Thoracic aorta (tissue), 2 donors: ENCODE data around the gene P4HB. TPM values are rescaled to one million over a fixed set of nuclear protein-coding genes. Genes with fewer than 3 reads are reported as not detected.

ENCODE experiments used
- ATAC-seq: fragments of 150-250 bp; one replicate; pipeline ENCODE4 v1.8.0; 2017; ENCODE audit warnings: low read depth; ENCODE audit not compliant: insufficient number of reproducible peaks, low FRiP score
- DNase-seq: peaks from one replicate; pipeline ENCODE4 v3.0.0-alpha.2; 2020; ENCODE audit warnings: low spot score
- H3K27ac ChIP-seq, 2 donors: fragments of 200-600 bp; sonication (generic); 1 replicate in 1 of 2; 2 replicates in 1 of 2; pipeline ENCODE4 v1.5.1; 2016; ENCODE audit warnings: mild to moderate bottlenecking in 2 of 2, moderate library complexity in 2 of 2
- H3K27me3 ChIP-seq: fragments of 200-600 bp; sonication (generic); replicated peaks from 2 replicates; pipeline ENCODE4 v1.6.0; 2016; ENCODE audit warnings: mild to moderate bottlenecking; ENCODE audit not compliant: insufficient read depth
- H3K36me3 ChIP-seq: fragments of 200-600 bp; sonication (generic); one replicate; pipeline ENCODE4 v1.5.1; 2016
- H3K4me1 ChIP-seq, 2 donors: fragments of 200-600 bp; sonication (generic); 1 replicate in 1 of 2; 2 replicates in 1 of 2; pipeline versions ENCODE4 v1.5.1 to v1.6.0; 2016; ENCODE audit warnings: low read depth in 2 of 2, mild to moderate bottlenecking in 1 of 2; ENCODE audit not compliant: control insufficient read depth in 1 of 2
- H3K4me3 ChIP-seq: fragments of 200-600 bp; sonication (generic); 2 replicates; pipeline ENCODE4 v1.5.1; 2016; ENCODE audit warnings: mild to moderate bottlenecking
- H3K9me3 ChIP-seq: fragments of 200-600 bp; sonication (generic); 2 replicates; pipeline ENCODE4 v1.5.1; 2016
- total RNA-seq, 2 donors: library from RNA; depleted of rRNA; stranded (reverse); fragments of >200 nt; gene quantifications; one replicate each; pipeline versions ENCODE4 v1.1.0 to v1.2.3, GENCODE V29; 2016
- TF ChIP-seq, protein P1 (sequence below): fragments of 200-600 bp; sonication (generic); IDR thresholded peaks from one replicate; pipeline ENCODE4 v1.5.1; 2019; ENCODE audit warnings: antibody characterized with exemption

P4HB gene
- total RNA-seq, 2 donors from 2014 or later: 515 to 655 TPM

DNA sequence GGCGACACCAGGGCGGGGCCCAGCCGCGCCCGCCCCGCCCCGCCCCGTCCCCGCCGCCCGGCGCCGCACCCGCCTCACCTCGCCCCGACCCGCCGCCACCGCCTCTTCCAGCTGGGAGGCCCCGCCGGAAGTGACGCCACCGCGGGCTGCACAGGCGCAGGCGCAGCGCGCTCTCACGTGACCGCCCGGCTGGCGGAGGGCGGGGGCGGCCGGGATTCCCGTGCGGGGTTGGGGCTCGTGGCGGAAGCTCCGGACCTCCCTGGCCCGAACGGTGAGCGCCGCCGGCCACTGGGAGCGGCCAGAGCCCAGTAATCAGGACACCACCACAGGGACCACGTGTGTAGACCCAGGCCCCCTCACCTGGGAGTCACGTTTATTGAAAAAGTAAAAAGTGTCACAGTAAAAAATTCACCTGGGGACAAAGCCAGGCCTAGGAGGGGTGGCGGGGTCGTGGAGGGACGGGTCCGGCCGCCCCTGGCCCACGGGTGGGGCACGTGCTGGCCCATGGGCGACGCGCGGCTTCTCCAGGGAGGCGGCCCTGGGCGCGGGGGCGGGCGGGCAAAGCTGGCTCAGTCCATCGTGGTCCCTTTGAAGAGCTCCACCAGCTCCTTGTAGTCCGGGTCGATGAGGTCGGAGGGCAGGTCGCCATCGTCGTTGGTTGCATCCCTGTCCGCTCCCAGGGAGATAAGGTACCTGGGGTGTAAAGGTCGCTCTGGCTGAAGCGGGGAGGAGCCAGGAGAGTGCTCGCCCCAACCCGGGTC lies 27.0 kb downstream of the P4HB start, which contains the start of gene MCRIP1:
Gene MCRIP1 (minus strand): TSS at position 132 of the 761 bp plus-strand sequence. CDS start 8,785 bp downstream, outside the sequence.
- Histone ChIP-seq H3K27ac (peak within 1 kb of the TSS; percentile 87), H3K4me1 (peaks cover 15 to 28% of the 10 kb centered on the region in 2 donors), H3K4me3 (peak within 1 kb of the TSS; percentile 96), H3K27me3 (no peaks in the 10 kb centered on the region), H3K36me3 (no peaks in the 10 kb centered on the region), H3K9me3 (no peaks in the 10 kb centered on the region)
- peak; percentile 77 for DNase-seq
- TF ChIP-seq, protein P1, sequence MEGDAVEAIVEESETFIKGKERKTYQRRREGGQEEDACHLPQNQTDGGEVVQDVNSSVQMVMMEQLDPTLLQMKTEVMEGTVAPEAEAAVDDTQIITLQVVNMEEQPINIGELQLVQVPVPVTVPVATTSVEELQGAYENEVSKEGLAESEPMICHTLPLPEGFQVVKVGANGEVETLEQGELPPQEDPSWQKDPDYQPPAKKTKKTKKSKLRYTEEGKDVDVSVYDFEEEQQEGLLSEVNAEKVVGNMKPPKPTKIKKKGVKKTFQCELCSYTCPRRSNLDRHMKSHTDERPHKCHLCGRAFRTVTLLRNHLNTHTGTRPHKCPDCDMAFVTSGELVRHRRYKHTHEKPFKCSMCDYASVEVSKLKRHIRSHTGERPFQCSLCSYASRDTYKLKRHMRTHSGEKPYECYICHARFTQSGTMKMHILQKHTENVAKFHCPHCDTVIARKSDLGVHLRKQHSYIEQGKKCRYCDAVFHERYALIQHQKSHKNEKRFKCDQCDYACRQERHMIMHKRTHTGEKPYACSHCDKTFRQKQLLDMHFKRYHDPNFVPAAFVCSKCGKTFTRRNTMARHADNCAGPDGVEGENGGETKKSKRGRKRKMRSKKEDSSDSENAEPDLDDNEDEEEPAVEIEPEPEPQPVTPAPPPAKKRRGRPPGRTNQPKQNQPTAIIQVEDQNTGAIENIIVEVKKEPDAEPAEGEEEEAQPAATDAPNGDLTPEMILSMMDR: no peak
- ATAC-seq: peak; percentile 86

DNA sequence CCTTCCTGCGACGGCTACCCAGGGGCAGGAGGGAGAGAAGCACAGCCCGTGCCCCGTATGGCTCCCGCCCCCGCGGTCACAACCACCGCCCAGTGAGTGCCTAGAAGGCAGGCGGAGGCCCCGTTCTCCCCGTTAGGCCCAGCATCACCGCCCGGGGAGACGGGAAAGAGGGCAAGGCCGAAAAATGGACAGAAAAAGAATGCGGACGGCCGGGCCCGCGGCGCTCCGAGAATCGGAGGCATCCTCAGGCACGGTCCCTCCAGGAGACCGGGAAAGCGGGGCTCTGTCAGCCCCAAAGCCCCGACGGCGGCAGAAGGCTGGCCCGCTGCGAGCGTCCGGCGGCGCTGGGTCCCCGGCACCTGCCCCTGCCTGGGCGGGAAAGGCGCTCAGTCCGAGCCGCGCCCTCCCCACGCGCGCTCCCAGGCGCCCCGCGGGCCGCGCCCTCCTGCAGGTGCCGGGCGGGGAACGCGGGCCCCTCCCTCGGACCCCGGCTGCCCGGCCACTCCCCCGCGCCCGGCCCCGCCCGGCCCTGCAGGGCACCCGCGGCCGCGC lies 27.7 kb downstream of the P4HB start:
- peak; percentile 11 for ATAC-seq
- no peaks in the 10 kb centered on the region for H3K27me3 ChIP-seq
- H3K4me3 ChIP-seq: peak overlapping the region; percentile 96
- no peak for DNase-seq
- H3K36me3 ChIP-seq: no peaks in the 10 kb centered on the region
- H3K9me3 ChIP-seq: no peaks in the 10 kb centered on the region
- TF ChIP-seq, protein P1: no peak
- peak overlapping the region; percentile 87 for H3K27ac ChIP-seq
- peaks cover 15 to 28% of the 10 kb centered on the region in 2 donors for H3K4me1 ChIP-seq

DNA sequence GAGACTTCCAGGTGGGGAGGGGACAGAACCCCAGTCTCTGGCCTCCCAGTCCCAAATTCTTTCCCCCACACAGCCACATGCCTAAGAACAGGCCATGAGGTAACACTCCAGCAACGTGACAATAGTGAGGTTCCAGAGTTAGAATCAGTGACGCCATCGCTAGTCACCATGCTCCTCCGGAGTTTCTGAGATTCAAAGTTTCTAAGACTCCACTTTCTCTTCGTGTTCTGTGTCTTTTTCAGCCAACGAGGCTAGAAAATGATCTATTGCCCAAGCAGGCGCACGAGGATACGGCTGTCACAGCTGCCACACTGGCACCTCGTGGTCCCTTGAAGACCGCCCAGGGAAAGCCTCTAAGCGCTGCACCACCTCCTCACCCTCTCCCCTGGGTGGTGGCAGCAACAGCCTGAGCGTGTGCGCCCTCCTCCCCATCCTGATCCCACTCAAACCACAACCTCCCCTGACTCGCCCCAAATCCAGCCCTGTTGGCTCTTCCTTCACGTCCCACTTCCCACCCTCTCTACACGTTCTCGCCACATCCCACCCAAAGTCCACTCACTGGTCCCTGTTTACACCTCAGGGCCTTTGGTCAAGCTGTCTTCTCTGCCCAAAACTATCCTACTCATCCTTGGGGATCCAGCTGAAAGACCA lies 28.3 kb downstream of the P4HB start:
- Histone ChIP-seq H3K9me3 (no peaks in the 10 kb centered on the region), H3K4me1 (peaks cover 15 to 28% of the 10 kb centered on the region in 2 donors), H3K36me3 (no peaks in the 10 kb centered on the region), H3K27me3 (no peaks in the 10 kb centered on the region), H3K4me3 (peak overlapping the region; percentile 96), H3K27ac (peak overlapping the region; percentile 87)
- ATAC-seq: no peak
- no peak for DNase-seq
- TF ChIP-seq, protein P1: no peak

DNA sequence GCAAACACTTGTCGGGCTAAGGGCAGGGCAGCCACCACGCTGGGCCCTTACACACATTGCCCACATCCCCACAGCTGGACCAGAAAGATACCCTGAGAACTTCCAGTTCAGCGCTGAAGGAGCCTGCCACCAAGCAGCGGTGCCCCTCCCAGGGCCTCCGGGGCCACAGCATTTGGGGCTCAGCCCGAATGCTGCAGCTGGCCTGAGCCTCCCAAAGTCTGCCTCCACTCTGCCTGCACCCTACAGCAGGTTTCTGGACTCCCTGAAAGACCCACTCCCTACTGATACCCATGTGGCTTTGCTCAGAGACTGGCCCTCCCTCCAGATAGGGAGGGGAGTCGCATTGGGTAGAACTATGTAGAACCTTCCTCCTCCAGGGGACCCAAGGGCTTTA lies 28.8 kb downstream of the P4HB start:
- Histone ChIP-seq H3K4me3 (peak overlapping the region; percentile 96), H3K27me3 (no peaks in the 10 kb centered on the region), H3K36me3 (no peaks in the 10 kb centered on the region), H3K9me3 (no peaks in the 10 kb centered on the region), H3K4me1 (peaks cover 15 to 28% of the 10 kb centered on the region in 2 donors), H3K27ac (peak overlapping the region; percentile 87)
- no peak for DNase-seq
- TF ChIP-seq, protein P1: no peak
- ATAC-seq: no peak

DNA sequence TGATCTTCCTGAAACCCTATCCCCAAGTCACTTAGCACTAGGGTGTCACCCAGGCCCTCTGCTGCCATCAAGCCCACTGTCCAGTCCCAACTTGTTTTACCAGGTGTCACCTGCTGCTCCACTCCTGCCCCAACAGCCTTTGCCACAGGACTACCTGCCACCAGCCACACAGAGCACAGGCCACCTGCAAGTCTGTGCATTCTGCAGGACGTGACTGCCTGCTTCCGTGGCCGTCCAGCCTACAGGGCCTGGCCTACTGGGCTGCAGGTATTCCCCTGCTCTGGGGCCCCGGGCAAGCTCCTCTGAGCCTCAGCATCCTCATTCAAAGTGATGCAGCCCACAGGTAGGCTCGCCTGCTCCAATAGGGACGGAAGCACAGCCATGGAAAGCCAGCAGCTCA lies 30.5 kb downstream of the P4HB start:
- H3K4me1 ChIP-seq: peaks cover 15 to 28% of the 10 kb centered on the region in 2 donors

More for the DNA sequence above, 30.5 kb downstream of the P4HB start:
- Histone ChIP-seq H3K27me3 (no peaks in the 10 kb centered on the region), H3K27ac (no peak overlapping the region), H3K36me3 (peaks cover 2% of the 10 kb centered on the region), H3K9me3 (no peaks in the 10 kb centered on the region), H3K4me3 (no peak overlapping the region)
- TF ChIP-seq, protein P1: no peak
- ATAC-seq (no peak), DNase-seq (no peak)
